GM21447 (cell line): ENCODE data around the gene SPG7.

Source experiments
- ATAC-seq: cut with Tn5 transposase; IDR thresholded peaks from one replicate; pipeline ENCODE4 v1.9.1; 2021; ENCODE audit not compliant: unreplicated experiment

SPG7 gene

DNA sequence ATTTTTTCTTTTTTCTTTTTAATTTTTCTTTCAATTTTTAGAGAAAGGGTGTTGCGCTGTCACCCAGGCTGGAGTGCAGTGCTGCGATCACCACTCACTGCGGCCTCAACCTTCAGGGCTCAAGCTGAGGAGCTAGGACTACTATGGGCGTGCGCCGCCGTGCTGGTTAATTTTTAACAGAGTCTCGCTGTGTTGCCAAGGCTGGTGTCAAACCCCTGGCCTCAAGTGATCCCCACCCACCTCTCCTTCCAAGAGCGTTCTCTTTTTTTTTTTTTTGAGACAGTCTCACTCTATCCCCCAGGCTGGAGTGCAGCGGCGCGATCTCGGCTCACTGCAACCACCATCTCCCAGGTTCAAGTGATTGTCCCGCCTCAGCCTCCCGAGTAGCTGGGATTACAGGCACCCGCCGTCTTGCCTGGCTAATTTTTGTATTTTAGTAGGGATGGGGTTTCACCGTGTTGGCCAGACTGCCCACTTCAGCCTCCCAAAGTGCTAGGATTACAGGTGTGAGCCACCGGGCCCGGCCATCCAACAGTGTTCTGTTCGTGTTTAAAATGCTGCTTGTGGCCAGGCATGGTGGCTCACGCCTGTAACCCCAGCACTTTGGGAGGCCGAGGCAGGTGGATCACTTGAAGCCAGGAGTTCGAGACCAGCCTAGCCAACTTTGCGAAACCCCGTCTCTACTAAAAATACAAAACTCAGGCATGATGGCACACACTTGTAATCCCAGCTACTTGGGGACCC lies 37.8 kb downstream of the SPG7 start:
- no peak for ATAC-seq

DNA sequence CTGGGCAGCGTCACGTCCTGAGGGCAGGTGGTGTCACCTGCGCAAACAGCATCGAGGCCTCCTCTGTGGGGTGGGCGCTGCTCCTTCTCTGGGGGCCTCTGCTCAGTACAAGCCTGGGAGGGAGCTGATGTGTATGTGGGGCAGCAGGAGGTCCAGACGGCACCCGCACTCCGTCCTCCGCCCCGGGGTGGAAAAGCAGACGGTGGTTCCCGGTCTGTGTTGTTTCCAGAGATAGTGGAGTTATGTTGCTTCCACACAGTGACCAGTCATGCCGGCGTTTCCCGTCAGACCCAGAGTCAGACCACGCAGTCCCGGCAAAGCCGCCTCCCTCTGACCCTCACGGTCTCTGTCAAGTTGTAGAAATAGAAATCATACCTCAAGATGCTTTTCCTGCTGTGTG lies 38.6 kb downstream of the SPG7 start:
- no peak for ATAC-seq

DNA sequence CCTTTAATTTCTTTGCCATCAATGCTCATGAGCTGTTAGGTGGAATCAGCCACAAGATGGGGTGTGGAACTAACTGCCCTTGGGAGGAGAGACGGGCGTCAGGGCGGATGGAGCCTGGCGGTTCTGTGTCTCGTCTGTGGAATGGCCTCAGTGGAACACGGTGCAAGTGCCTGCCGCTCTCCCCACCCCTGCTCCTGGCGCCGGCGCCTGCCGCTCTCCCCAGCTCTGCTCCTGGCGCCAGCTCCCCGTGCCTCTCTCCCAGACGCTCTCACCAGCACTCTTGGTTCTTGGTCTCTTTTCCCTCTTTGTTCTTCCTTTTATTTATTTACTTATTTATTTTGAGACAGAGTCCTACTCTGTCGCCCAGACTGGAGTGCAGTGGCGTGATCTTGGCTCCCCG lies 39.1 kb downstream of the SPG7 start:
- ATAC-seq = no peak

DNA sequence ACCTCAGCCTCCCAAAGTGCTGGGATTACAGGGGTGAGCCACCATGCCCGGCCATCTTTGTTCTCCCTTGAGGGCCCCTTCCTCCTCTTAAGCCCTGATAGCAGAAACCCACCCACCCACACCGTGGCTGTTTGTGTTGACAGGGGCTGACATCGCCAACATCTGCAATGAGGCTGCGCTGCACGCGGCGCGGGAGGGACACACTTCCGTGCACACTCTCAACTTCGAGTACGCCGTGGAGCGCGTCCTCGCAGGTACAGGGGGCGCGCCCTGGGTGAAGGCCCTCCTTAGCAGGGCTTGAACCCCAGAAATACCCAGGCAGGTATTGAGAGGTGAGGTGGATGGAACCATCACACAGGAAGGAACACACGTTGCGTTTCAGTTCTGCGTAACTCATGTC lies 39.7 kb downstream of the SPG7 start:
- ATAC-seq = no peak

DNA sequence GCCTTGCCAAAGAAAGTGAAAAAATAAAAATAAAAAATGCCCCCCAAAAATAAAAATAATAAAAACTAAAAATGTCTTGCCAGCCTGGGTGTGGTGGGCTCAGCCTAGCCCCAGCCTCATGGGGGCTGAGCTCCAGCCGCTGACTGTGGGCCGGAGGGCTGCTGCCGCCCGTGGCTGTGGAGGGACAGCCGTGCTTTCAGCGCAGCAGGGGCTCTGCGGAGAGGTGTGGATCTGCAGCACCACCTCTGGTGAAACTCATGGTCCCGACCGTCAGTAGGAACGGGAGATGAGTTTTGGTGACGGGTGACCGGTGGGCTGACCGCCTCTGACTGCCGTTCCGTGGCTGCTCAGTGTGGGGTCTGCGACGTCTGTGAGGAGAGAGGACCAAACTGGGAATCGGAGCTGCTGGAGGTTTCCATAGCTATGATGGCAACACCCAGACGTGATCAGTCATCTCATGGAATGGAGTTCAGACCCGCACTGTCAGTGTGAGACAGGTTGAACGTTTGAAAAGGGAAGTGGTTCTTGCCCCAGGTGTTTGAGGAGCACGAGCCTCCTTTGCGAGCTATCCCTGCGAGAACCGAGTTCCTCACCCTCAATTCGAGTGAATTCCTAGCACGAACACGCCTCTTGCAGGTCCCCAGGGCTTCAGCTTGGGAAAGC lies 40.3 kb downstream of the SPG7 start:
- no peak for ATAC-seq

DNA sequence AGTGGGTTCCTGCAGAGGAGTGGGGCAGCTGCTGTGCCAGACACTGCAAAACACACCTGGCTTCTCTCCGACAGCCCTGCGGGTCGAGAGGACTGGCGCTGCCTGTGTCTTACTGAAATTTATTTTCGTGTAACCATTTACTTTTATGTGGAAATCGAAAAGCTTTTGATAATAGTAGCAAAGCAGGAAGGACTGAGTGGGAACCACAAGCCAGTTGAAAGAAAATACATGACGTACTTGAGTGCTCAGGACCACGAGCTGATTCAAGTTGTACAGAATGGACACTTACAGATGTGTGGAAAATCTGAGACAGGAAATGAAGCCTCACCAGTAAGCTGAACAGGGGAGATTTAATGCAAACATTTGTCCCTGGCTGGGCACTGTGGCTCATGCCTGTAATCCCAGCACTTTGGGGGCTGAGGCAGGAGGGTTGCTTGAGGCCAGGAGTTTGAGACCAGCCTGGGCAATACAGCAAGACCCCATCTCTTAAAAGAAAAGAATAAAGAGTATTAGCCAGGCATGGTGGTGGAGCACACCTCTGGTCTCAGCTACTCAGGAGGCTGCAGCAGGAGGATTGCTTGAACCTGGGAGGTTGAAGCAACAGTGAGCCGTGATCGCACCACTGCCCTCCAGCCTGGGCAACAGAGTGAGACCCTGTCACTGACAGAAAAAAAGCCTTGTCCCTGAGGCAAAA lies 41.0 kb downstream of the SPG7 start:
- ATAC-seq = no peak

DNA sequence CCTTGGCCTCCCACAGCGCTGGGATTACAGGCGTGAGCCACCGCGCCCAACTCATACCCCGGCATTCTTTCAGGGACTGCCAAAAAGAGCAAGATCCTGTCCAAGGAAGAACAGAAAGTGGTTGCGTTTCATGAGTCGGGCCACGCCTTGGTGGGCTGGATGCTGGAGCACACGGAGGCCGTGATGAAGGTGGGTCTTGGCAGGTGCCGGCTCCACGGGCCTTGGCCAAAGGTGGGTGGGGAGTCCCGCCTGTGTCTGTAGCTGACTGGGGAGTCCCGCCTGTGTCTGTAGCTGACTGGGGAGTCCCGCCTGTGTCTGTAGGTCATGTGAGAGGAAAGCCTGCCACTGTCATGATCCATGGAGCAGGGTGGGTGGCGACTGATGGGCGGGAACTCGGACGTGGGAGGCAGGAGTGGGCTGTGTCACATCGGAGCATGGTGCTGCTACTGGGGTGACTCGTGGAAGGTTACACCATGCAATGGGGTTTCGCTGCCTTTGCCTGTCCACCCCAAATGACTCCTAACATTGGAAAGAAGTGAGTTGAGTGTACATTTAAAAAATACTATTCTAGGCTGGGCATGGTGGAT lies 42.3 kb downstream of the SPG7 start:
- ATAC-seq = no peak

DNA sequence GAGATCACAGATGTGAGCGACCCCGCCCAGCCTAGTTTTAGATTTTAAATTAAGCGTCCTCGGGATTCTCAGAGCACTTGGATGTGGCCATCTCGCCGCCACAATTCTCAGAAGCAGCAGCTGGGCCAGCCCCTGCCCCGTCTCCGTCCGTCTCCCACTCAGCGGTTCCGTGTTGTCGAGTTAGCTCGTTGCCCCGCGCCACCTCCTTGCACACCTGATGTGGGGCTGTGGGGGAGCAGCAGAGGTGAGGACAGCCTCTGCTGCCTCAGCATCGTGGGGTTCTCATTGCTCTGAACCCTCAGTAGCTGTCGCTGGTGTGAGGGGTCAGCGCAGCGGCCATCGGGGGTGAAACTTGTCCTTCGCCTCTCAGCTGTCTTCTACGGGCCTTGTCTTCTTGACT lies 44.1 kb downstream of the SPG7 start:
- ATAC-seq = no peak

DNA sequence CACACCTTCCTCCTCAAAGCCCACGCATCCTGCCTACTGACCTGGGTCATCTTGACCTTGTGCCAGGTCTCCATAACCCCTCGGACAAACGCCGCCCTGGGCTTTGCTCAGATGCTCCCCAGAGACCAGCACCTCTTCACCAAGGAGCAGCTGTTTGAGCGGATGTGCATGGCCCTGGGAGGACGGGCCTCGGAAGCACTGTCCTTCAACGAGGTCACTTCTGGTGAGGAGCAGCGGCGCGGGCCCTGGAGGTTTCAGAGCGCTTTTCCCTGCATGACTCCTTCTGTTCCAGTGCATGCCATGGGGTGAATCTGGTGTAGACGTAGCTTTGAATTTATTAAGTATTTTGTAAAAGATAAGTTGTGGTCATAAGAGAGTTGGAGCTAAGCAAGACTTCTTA lies 44.7 kb downstream of the SPG7 start:
- no peak for ATAC-seq

DNA sequence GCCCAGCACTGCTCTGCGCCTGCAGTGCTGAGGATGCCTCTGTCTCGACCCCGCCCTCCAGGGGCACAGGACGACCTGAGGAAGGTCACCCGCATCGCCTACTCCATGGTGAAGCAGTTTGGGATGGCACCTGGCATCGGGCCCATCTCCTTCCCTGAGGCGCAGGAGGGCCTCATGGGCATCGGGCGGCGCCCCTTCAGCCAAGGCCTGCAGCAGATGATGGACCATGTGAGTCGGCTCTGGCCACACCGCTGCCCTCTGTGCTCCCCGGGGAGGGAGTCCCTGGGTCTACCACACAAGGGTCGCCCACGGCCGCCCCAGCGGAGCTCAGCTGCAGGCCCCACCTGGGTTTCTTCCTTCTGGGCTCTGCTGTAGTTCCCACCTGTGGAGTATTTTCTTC lies 45.5 kb downstream of the SPG7 start:
- no peak for ATAC-seq

DNA sequence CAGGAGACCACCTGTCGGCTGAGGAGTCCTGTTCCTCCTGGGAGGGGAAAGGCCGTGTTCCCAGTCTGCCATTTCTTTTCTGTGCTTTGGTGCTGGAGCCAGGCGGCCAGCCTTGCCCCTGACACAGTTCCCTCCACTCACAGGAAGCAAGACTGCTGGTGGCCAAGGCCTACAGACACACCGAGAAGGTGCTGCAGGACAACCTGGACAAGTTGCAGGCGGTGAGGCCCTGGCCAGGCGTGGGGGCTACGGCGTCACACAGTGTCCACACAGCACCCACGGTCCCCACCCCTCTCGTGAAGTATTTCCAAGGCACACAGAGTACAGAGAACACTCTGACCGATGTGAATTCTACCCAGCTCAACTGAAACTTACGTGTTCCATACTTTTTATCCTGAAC lies 46.1 kb downstream of the SPG7 start:
- no peak for ATAC-seq

DNA sequence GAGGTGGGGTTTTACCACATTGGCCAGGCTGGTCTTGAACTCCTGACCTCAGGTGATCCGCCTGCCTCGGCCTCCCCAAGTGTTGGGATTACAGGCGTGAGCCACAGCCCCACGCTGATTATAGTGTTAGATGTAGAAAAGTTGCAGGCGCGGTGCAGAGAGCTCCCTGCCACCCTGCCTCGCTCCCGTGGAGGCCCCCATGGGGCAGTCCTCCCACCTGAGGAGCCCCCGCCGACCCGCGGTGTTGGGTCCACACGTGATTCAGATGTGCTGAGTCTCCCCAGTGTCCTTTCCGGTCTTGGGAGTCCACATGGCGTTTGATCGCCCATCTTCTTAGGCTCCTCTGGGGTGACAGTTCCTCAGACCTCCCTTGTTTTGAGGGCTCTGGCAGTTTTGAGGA lies 47.1 kb downstream of the SPG7 start:
- ATAC-seq = no peak

DNA sequence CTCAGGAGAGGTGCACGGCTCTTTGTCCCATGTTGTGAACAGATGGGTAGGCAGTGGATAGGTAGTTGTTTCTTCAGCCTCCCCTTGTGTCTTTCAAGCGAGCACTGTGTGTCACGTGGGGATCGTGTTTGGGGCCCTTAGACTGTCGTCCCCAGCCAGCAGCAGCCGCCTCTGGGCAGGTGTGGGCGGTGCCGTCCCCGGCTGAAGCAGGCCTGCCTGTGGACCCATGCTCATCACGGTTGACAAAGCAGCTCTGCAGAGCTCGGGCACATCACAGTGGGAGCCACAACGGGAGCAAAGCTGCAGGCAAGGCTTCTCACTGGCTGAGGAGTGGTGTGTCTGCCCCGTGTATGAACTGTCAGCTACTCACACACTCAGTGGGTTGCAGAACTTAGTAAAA lies 47.6 kb downstream of the SPG7 start:
- no peak for ATAC-seq

DNA sequence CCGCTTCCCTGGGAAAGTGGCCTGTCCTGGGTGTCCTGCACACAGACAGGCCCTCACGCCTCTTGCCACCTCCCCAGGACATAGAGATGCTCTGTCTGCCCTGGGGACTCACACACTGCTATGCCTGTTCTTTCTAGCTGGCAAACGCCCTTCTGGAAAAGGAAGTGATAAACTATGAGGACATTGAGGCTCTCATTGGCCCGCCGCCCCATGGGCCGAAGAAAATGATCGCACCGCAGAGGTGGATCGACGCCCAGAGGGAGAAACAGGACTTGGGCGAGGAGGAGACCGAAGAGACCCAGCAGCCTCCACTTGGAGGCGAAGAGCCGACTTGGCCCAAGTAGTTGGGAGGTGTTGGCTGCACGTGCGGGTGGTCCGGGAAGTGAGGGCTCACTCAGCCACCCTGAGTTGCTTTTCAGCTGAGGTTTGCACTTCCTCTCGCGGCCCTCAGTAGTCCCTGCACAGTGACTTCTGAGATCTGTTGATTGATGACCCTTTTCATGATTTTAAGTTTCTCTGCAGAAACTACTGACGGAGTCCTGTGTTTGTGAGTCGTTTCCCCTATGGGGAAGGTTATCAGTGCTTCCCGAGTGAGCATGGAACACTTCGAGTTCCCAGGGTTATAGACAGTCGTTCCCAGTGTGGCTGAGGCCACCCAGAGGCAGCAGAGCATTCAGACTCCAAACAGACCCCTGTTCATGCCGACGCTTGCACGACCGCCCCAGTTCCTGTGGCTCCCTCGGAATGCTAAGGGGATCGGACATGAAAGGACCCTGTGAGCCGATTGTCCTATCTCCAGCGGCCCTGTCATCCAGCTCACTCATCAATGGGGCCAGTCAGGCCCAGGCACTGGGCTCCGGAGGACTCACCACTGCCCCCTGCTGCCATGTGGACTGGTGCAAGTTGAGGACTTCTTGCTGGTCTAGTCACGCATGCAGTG lies 48.8 kb downstream of the SPG7 start:
- no peak for ATAC-seq

DNA sequence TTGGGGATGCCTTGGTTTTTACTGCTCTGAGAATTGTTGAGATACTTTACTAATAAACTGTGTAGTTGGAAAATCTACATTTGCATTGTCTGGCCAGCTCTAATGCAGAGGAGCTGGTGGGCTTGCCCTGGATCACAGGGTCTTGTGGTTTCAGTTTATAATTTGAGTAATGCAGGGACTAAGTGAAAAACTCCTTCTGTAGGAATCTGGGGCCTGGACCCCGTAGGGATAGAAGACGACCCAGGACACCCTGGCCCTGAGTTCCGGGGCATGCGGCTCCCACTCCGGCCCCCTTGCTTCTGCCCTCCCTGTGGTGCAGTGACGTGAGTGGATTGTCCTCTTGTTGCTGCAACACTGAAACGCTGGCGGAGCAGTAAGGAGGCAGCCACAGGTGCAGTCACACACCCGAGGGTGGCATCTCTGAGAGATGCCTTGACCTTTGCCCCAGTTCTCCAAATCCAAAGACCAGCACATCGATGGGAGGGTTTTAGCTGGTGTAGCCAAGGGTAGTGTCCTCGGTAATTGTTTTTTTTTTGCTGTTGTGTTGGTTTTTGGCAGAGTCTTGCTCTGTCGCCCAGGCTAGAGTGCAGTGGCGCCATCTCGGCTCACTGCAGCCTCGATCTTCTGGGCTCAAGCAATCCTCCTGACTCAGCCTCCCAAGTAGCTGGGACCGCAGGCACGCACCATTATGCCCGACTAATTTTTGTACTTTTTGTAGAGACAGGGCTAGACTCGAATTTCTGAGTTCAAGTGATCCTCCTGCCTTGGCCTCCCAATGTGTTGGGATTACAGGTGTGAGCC lies 49.7 kb downstream of the SPG7 start:
- no peak for ATAC-seq

DNA sequence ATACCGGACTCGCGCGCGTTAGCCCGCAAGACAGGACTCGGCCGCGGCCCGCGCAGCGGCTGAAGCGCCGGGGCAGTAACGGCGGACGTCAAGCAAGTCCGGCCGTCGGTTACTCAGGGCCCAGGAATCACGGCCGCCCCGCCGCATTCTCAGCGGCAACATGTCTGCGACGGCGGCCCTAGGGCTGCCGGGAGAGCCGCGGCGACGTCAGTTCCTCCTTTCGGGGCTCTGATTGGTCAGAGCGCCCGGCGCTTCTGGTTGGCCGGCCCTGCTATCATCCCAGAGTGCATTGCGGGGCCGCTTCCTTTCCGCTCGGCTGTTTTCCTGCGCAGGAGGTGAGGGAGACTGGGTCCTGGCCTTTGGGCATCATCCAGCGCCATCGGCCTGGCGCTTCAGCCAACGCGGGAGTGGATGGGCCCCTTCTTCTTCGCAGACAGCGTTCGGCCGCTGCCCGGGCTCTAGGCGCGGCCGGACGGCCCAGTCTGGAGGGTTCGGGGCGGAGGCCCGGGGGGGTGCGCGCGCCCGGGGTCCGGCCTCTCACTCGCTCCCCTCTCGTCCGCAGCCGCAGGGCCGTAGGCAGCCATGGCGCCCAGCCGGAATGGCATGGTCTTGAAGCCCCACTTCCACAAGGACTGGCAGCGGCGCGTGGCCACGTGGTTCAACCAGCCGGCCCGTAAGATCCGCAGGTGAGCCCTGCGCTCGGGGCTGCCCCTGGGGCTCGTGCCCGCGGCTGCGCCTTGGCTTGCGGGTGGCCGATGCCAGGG lies 52.4 kb downstream of the SPG7 start, which contains the start of gene RPL13:
RPL13 (plus strand) TSS at position 305 of the 764 bp plus-strand sequence; CDS start at position 583, 278 bp downstream.
- peak; percentile 72 for ATAC-seq

DNA sequence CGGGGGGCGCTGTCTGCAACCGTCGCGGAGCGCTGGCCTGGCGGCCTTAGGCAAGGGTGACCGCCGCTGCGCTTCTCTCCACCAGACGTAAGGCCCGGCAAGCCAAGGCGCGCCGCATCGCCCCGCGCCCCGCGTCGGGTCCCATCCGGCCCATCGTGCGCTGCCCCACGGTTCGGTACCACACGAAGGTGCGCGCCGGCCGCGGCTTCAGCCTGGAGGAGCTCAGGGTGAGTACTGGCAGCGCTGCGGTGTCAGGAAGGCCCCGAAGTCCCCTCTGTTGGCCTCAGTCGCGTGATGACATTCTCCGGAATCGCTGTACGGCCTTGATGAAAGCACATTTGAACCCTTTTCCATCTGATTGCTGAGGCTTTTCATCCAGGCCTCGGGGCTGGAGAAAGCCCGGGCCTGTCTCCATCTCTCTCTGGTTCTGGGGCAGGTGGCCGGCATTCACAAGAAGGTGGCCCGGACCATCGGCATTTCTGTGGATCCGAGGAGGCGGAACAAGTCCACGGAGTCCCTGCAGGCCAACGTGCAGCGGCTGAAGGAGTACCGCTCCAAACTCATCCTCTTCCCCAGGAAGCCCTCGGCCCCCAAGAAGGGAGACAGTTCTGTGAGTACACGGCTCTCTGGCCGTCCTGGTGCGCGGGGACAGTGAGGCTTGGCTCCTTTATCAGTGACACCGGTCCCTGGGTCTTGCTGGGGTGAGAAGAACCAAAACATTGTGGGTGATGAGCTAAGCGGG lies 53.1 kb downstream of the SPG7 start:
- no peak for ATAC-seq

DNA sequence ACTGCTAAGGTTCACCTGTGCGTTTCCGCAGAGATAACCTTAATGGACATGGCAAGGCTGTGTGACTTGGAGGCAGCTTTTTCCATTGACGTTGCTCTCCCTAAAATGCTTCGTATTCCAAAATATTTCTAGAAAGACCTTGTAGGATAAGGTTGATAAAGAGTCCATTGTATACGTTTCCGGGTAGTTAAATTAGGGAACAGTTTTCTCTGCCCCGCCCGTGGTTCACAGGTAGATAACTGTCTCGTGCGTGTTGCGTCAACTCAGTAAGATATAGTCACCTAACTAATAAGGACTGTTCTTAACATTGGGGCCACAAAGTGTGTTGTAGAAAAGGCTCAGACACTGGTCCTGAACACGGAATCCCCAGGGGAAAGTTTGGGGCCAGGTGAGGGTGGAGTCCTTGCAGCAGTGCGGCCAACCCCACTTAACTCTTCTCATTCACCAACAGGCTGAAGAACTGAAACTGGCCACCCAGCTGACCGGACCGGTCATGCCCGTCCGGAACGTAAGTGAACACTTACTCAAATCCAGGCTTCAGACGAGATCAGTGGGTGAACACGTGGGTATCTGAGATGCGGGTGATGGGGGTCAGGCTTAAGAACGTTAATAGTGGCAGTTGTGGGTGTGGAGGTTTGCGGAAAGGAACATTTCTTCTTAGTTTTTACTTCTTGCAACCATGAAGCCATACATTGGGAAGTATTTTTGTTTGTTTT lies 53.8 kb downstream of the SPG7 start:
- no peak for ATAC-seq
